IMR-90 (cell line): Measurements from ENCODE around the gene KIAA0232. TPM values are rescaled to one million over a fixed set of nuclear protein-coding genes. Genes with fewer than 3 reads are reported as not detected.

ENCODE experiments used
- ATAC-seq: fragments of 200-7000 bp; cut with Tn5 transposase; 2 replicates; pipeline ENCODE4 v1.9.1; 2020; ENCODE audit warnings: low read depth, mild to moderate bottlenecking, moderate library complexity
- BruUV-seq: library from RNA; stranded (reverse); fragments of 400-500 nt; replicated peaks from 2 replicates; lab custom pipeline; 2021; lab: Mats Ljungman, UMichigan
- CTCF ChIA-PET: fragments of 300-600 bp; formaldehyde crosslinking; extraction: SDS; loops from one replicate; lab custom pipeline; 2021; ENCODE audit warnings: antibody characterized with exemption; lab: Yijun Ruan, JAX
- POLR2A ChIA-PET: fragments of 300-600 bp; sonication (Branson Sonifier 250); formaldehyde crosslinking; loops from one replicate; lab custom pipeline; 2022; ENCODE audit warnings: antibody characterized with exemption; ENCODE audit not compliant: unreplicated experiment; lab: Charles Lee
- DNase-seq: peaks from one replicate; pipeline ENCODE4 v3.0.0; 2013
- H2AFZ ChIP-seq: replicated peaks from 2 replicates; pipeline ENCODE3; 2013; ENCODE audit warnings: low read length, mild to moderate bottlenecking; ENCODE audit not compliant: poor library complexity
- H2AK5ac ChIP-seq: 2 replicates; pipeline ENCODE4 v1.6.1; 2013; ENCODE audit warnings: low read depth, low read length, inconsistent platforms
- H2AK9ac ChIP-seq: replicated peaks from 2 replicates; pipeline ENCODE3; 2013; ENCODE audit warnings: mild to moderate bottlenecking, low read depth, low read length, moderate library complexity; ENCODE audit not compliant: poor library complexity
- H2BK120ac ChIP-seq: 2 replicates; pipeline ENCODE4 v1.6.1; 2013; ENCODE audit warnings: low read depth, low read length, inconsistent platforms
- H2BK15ac ChIP-seq: 3 replicates; pipeline ENCODE4 v1.6.1; 2013; ENCODE audit warnings: low read depth, low read length, inconsistent platforms
- H2BK20ac ChIP-seq: 2 replicates; pipeline ENCODE4 v1.6.1; 2013; ENCODE audit warnings: low read depth, mild to moderate bottlenecking, inconsistent platforms, low read length, moderate library complexity
- H2BK5ac ChIP-seq: 2 replicates; pipeline ENCODE4 v1.6.1; 2013; ENCODE audit warnings: mild to moderate bottlenecking, low read depth, low read length, inconsistent platforms; ENCODE audit not compliant: poor library complexity, severe bottlenecking
- H3K14ac ChIP-seq: replicated peaks from 2 replicates; pipeline ENCODE4 v1.6.1; 2013; ENCODE audit warnings: low read depth, low read length, inconsistent platforms
- H3K18ac ChIP-seq: 2 replicates; pipeline ENCODE4 v1.6.1; 2013; ENCODE audit warnings: low read depth, low read length, control low read depth
- H3K23ac ChIP-seq: 2 replicates; pipeline ENCODE4 v1.6.1; 2013; ENCODE audit warnings: low read depth, low read length, inconsistent platforms
- H3K27ac ChIP-seq: 2 replicates; pipeline ENCODE4 v1.5.1; 2013; ENCODE audit warnings: mild to moderate bottlenecking, control low read depth, low read length; ENCODE audit not compliant: insufficient read depth
- H3K27me3 ChIP-seq: 2 replicates; pipeline ENCODE4 v1.6.1; 2013; ENCODE audit warnings: low read length; ENCODE audit not compliant: control insufficient read depth, insufficient read depth
- H3K36me3 ChIP-seq: 2 replicates; pipeline ENCODE4 v1.6.1; 2013; ENCODE audit warnings: low read length, mixed read lengths; ENCODE audit not compliant: control insufficient read depth, insufficient read depth
- H3K4ac ChIP-seq: 2 replicates; pipeline ENCODE4 v1.6.1; 2013; ENCODE audit warnings: low read depth, low read length, inconsistent platforms
- H3K4me1 ChIP-seq: 2 replicates; pipeline ENCODE4 v1.6.1; 2013; ENCODE audit warnings: low read length, mixed read lengths; ENCODE audit not compliant: control insufficient read depth, insufficient read depth
- H3K4me2 ChIP-seq: 2 replicates; pipeline ENCODE4 v1.6.1; 2013; ENCODE audit warnings: low read depth, mild to moderate bottlenecking, control low read depth, low read length, moderate library complexity
- H3K4me3 ChIP-seq: 2 replicates; pipeline ENCODE4 v1.5.1; 2013; ENCODE audit warnings: low read depth, mild to moderate bottlenecking, control low read depth, low read length, moderate library complexity; ENCODE audit not compliant: insufficient read depth
- H3K56ac ChIP-seq: 2 replicates; pipeline ENCODE4 v1.6.1; 2013; ENCODE audit warnings: low read length, inconsistent platforms; ENCODE audit not compliant: insufficient read depth; ENCODE audit errors: extremely low read depth
- H3K79me1 ChIP-seq, 2 experiments: 2 replicates each; pipeline ENCODE4 v1.6.1; 2013; ENCODE audit warnings: low read length in 2 of 2, inconsistent platforms in 1 of 2, low read depth in 1 of 2
- H3K9ac ChIP-seq: 2 replicates; pipeline ENCODE4 v1.6.1; 2013; ENCODE audit warnings: low read depth, low read length, control low read depth
- H3K9me1 ChIP-seq: 2 replicates; pipeline ENCODE4 v1.6.1; 2013; ENCODE audit warnings: low read length, inconsistent platforms; ENCODE audit not compliant: insufficient read depth
- H3K9me3 ChIP-seq: 2 replicates; pipeline ENCODE4 v1.6.1; 2013; ENCODE audit warnings: low read length; ENCODE audit not compliant: control insufficient read depth, insufficient read depth
- H4K20me1 ChIP-seq: 2 replicates; pipeline ENCODE4 v1.6.1; 2013; ENCODE audit warnings: low read length, inconsistent platforms; ENCODE audit not compliant: insufficient read depth
- H4K5ac ChIP-seq: 2 replicates; pipeline ENCODE4 v1.6.1; 2013; ENCODE audit warnings: mild to moderate bottlenecking, low read depth, low read length, control low read depth
- H4K8ac ChIP-seq, 2 experiments: 2 replicates each; pipeline ENCODE4 v1.6.1; 2013; ENCODE audit warnings: low read depth in 2 of 2, low read length in 2 of 2, control low read depth in 1 of 2, inconsistent platforms in 1 of 2
- H4K91ac ChIP-seq: 2 replicates; pipeline ENCODE4 v1.6.1; 2013; ENCODE audit warnings: low read depth, low read length, inconsistent platforms; ENCODE audit not compliant: insufficient read depth
- BHLHE40 ChIP-seq: fragments of 150-350 bp; IDR thresholded peaks from 2 replicates; pipeline ENCODE4 v1.6.1; 2016; ENCODE audit warnings: mild to moderate bottlenecking, low read depth, low read length
- CHD1 ChIP-seq: IDR thresholded peaks from 2 replicates; pipeline ENCODE4 v1.6.1; 2012; ENCODE audit warnings: low read depth, low read length, improper control_type of control experiment
- CTCF ChIP-seq: conservative IDR thresholded peaks from 2 replicates; pipeline ENCODE4 v1.5.1; 2012; ENCODE audit warnings: mild to moderate bottlenecking, low read depth, low read length, improper control_type of control experiment
- ELK1 ChIP-seq: fragments of 150-350 bp; IDR thresholded peaks from 2 replicates; pipeline ENCODE4 v1.6.1; 2016; ENCODE audit warnings: low read depth, mild to moderate bottlenecking, low read length, moderate library complexity, borderline replicate concordance
- FOS ChIP-seq: fragments of 150-350 bp; IDR thresholded peaks from 2 replicates; pipeline ENCODE4 v1.6.1; 2016; ENCODE audit warnings: low read depth, low read length
- MAZ ChIP-seq: IDR thresholded peaks from 2 replicates; pipeline ENCODE4 v1.6.1; 2012; ENCODE audit warnings: low read depth, mild to moderate bottlenecking, low read length, improper control_type of control experiment, moderate library complexity, borderline replicate concordance
- POLR2A ChIP-seq: IDR thresholded peaks from 2 replicates; pipeline ENCODE4 v1.6.1; 2012; ENCODE audit warnings: mild to moderate bottlenecking, low read depth, low read length
- RAD21 ChIP-seq: IDR thresholded peaks from 2 replicates; pipeline ENCODE4 v1.6.1; 2012; ENCODE audit warnings: low read length, improper control_type of control experiment
- RCOR1 ChIP-seq: IDR thresholded peaks from 2 replicates; pipeline ENCODE4 v1.6.1; 2012; ENCODE audit warnings: mild to moderate bottlenecking, low read length, improper control_type of control experiment; ENCODE audit not compliant: insufficient replicate concordance
- SMC3 ChIP-seq: fragments of 150-350 bp; IDR thresholded peaks from 2 replicates; pipeline ENCODE4 v1.6.1; 2016; ENCODE audit warnings: low read depth, mild to moderate bottlenecking, antibody characterized with exemption, low read length, moderate library complexity
- dilution Hi-C: fragments of 300-500 bp; cut with HindIII; formaldehyde crosslinking; loops from one replicate; pipeline ENCODE4 v1.14.3; 2018; ENCODE audit warnings: low sequenced_read_pairs; ENCODE audit not compliant: unreplicated experiment
- in situ Hi-C: fragments of 300-500 bp; cut with MboI; formaldehyde crosslinking; loops from 3 replicates; pipeline ENCODE4 v1.14.3; 2019; ENCODE audit warnings: low sequenced_read_pairs, inconsistent platforms, mixed read lengths
- intact Hi-C: fragments of 100-400 bp; cut with micrococcal nuclease; formaldehyde crosslinking; loops from 2 replicates; pipeline ENCODE4 v1.10.0; 2022
- polyA plus RNA-seq, 3 experiments: library from polyadenylated mRNA; depleted of rRNA; stranded (reverse); fragments of >200 nt; gene quantifications; 2 replicates each; pipeline ENCODE4 v1.2.3, GENCODE V29; 2012; ENCODE audit warnings: low replicate concordance in 1 of 3
- total RNA-seq: library from RNA; depleted of rRNA; stranded (reverse); fragments of >200 nt; gene quantifications from 2 replicates; pipeline ENCODE4 v1.2.3, GENCODE V29; 2012

The KIAA0232 gene
- total and polyA plus RNA-seq, 2 of the 4 experiments (the other 2 are of a cell fraction), result 6.8 to 19.5 TPM

GRCh38 chr4:6873291-6873690 lies 90.8 kb downstream of the KIAA0232 start:
- Histone ChIP-seq H3K9ac (no peak overlapping the region), H4K8ac (no peak overlapping the region), H2BK15ac (no peak overlapping the region), H2BK120ac (no peak overlapping the region), H3K56ac (no peak overlapping the region), H2BK20ac (no peak overlapping the region), H2AK9ac (no peak overlapping the region), H3K27me3 (no peaks in the 10 kb centered on the region), H4K20me1 (peaks cover 11% of the 10 kb centered on the region), H3K9me3 (no peaks in the 10 kb centered on the region), H4K91ac (no peak overlapping the region), H2BK5ac (no peak overlapping the region), H3K4me1 (peaks cover 4% of the 10 kb centered on the region), H3K4ac (no peak overlapping the region), H3K27ac (no peak overlapping the region), H3K14ac (no peak overlapping the region), H3K79me1 (peaks cover 8 to 33% of the 10 kb centered on the region in 2 experiments; a peak in 3 of 4 replicates), H3K18ac (no peak overlapping the region), H3K4me3 (no peak overlapping the region), H3K23ac (no peak overlapping the region), H2AFZ (no peak overlapping the region), H4K5ac (no peak overlapping the region), H3K4me2 (no peak overlapping the region), H2AK5ac (no peak overlapping the region), H3K36me3 (peaks cover 42% of the 10 kb centered on the region), H3K9me1 (no peaks in the 10 kb centered on the region)
- CTCF ChIA-PET, result interaction anchor here (0.5 to 1.8 kb wide), 13 partner anchors 10 to 155 kb away, joined by 3 to 15 read pairs (median 5); no protein-coding TSS in a partner anchor
- dilution Hi-C loops (no loop called here), in situ Hi-C loops (no loop called here), intact Hi-C loops (no loop called here)
- POLR2A ChIA-PET, result no interaction called here
- DNase-seq (no peak), ATAC-seq (peak; percentile 28; the same call in 1 of the 2 replicates)
- no peak for TF ChIP-seq POLR2A
- TF ChIP-seq RAD21, result peak; percentile 24
- TF ChIP-seq RCOR1, result no peak
- no peak; the same call in 1 of the 2 replicates for TF ChIP-seq CTCF
- no peak for TF ChIP-seq ELK1
- no peak for TF ChIP-seq CHD1
- no peak for TF ChIP-seq MAZ
- peak; percentile 19; the same call in 1 of the 2 replicates for TF ChIP-seq SMC3
- no peak for TF ChIP-seq FOS
- no peak for TF ChIP-seq BHLHE40
- no TSS peak for BruUV-seq
